Endothelial cell of umbilical vein (primary cell): ENCODE data around the gene HAND1. TPM values are rescaled to one million over a fixed set of nuclear protein-coding genes. Genes with fewer than 3 reads are reported as not detected.

ENCODE experiments used
- BruUV-seq: library from RNA; stranded (reverse); fragments of 400-500 nt; replicated peaks from 2 replicates; lab custom pipeline; 2021; lab: Mats Ljungman, UMichigan
- CTCF ChIA-PET: fragments of 300-600, 350-600 bp; sonication (Branson Sonifier 250); formaldehyde crosslinking; loops from one replicate; lab custom pipeline; 2021; ENCODE audit warnings: antibody characterized with exemption, inconsistent platforms; lab: Charles Lee
- POLR2A ChIA-PET: fragments of 300-600, 350-600 bp; sonication (Branson Sonifier 250); formaldehyde crosslinking; loops from one replicate; lab custom pipeline; 2021; ENCODE audit warnings: antibody characterized with exemption, inconsistent platforms; lab: Charles Lee
- DNase-seq: peaks from one replicate; pipeline ENCODE4 v3.0.0-alpha.2; 2011; ENCODE audit warnings: low read depth, low spot score
- FAIRE-seq: peaks from 2 replicates; lab custom pipeline; 2011; peaks lifted over from hg19 to GRCh38; lab: Jason Lieb, UNC
- H2AFZ ChIP-seq: 2 replicates; pipeline ENCODE4 v1.6.0; 2012; ENCODE audit warnings: low read depth, low read length, control low read depth, inconsistent platforms
- H3K27ac ChIP-seq: 2 replicates; pipeline ENCODE4 v1.5.1; 2011; ENCODE audit warnings: low read depth, mild to moderate bottlenecking, control low read depth, low read length, moderate library complexity; ENCODE audit not compliant: insufficient read depth
- H3K27me3 ChIP-seq, 2 experiments: 2 replicates each; pipeline versions ENCODE4 v1.6.0 to v1.6.1; 2011; ENCODE audit warnings: low read length in 2 of 2, mixed read lengths in 1 of 2; ENCODE audit not compliant: control insufficient read depth in 2 of 2, insufficient read depth in 2 of 2
- H3K36me3 ChIP-seq, 2 experiments: 2 replicates in 1 of 2; 3 replicates in 1 of 2; pipeline ENCODE4 v1.5.1; 2011; ENCODE audit warnings: low read length in 2 of 2, mild to moderate bottlenecking in 1 of 2, moderate library complexity in 1 of 2; ENCODE audit not compliant: control insufficient read depth in 2 of 2, insufficient read depth in 2 of 2; ENCODE audit errors: extremely low read depth in 1 of 2
- H3K4me1 ChIP-seq: 3 replicates; pipeline ENCODE4 v1.5.1; 2011; ENCODE audit warnings: mild to moderate bottlenecking, low read length; ENCODE audit not compliant: control insufficient read depth, insufficient read depth; ENCODE audit errors: extremely low read depth
- H3K4me2 ChIP-seq: 2 replicates; pipeline ENCODE4 v1.6.1; 2011; ENCODE audit warnings: low read length, control low read depth, mixed read lengths; ENCODE audit not compliant: insufficient read depth
- H3K4me3 ChIP-seq, 3 experiments: fragments of 200-600 bp in 1 of 3; sonication (generic), shearing (Covaris generic) in 1 of 3; replicated peaks in 1 of 3; 2 replicates each; pipeline ENCODE4 v1.5.1; 2011 to 2016; ENCODE audit warnings: control low read depth in 3 of 3, low read length in 3 of 3, mild to moderate bottlenecking in 2 of 3, inconsistent platforms in 1 of 3, low read depth in 1 of 3, moderate library complexity in 1 of 3; ENCODE audit not compliant: insufficient read depth in 1 of 3
- H3K79me2 ChIP-seq: 2 replicates; pipeline ENCODE4 v1.6.0; 2012; ENCODE audit warnings: low read length, inconsistent platforms; ENCODE audit not compliant: control insufficient read depth, insufficient read depth
- H3K9ac ChIP-seq: replicated peaks from 2 replicates; pipeline ENCODE3; 2011; ENCODE audit warnings: low read length, control low read depth; ENCODE audit not compliant: insufficient read depth; ENCODE audit errors: extremely low read depth
- H3K9me1 ChIP-seq: replicated peaks from 3 replicates; pipeline ENCODE4 v1.6.0; 2011; ENCODE audit warnings: mild to moderate bottlenecking, low read length; ENCODE audit not compliant: control insufficient read depth, insufficient read depth; ENCODE audit errors: extremely low read depth
- H3K9me3 ChIP-seq: replicated peaks from 2 replicates; pipeline ENCODE4 v1.5.1; 2012; ENCODE audit warnings: low read length, inconsistent platforms; ENCODE audit not compliant: control insufficient read depth, insufficient read depth
- H4K20me1 ChIP-seq: replicated peaks from 2 replicates; pipeline ENCODE3; 2011; ENCODE audit warnings: mild to moderate bottlenecking, low read length; ENCODE audit not compliant: control insufficient read depth, insufficient read depth; ENCODE audit errors: extremely low read depth
- EZH2 ChIP-seq: IDR thresholded peaks from 2 replicates; pipeline ENCODE4 v1.6.1; 2012; ENCODE audit warnings: borderline replicate concordance, low read depth, mild to moderate bottlenecking, moderate library complexity, low read length, inconsistent platforms; ENCODE audit not compliant: severe bottlenecking
- FOS ChIP-seq: IDR thresholded peaks from 2 replicates; pipeline ENCODE4 v1.6.1; 2011; ENCODE audit warnings: mild to moderate bottlenecking, low read length, moderate library complexity, borderline replicate concordance; ENCODE audit not compliant: insufficient read depth
- JUN ChIP-seq: IDR thresholded peaks from 2 replicates; pipeline ENCODE4 v1.6.1; 2011; ENCODE audit warnings: borderline replicate concordance, low read depth; ENCODE audit not compliant: insufficient read length, insufficient read depth
- MYC ChIP-seq: IDR thresholded peaks from one replicate; pipeline ENCODE4 v1.6.1; 2011; ENCODE audit warnings: mild to moderate bottlenecking, low read depth, low read length
- POLR2A ChIP-seq: IDR thresholded peaks from 2 replicates; pipeline ENCODE4 v1.6.1; 2012; ENCODE audit warnings: low read depth, mild to moderate bottlenecking, control low read depth, low read length
- POLR2AphosphoS5 ChIP-seq: IDR thresholded peaks from 2 replicates; pipeline ENCODE4 v1.6.1; 2012; ENCODE audit warnings: low read depth, mild to moderate bottlenecking, control low read depth, low read length, moderate library complexity; ENCODE audit not compliant: insufficient read depth
- dilution Hi-C: fragments of 300-500 bp; cut with MboI; formaldehyde crosslinking; loops from one replicate; pipeline ENCODE4 v1.15.0; 2019; ENCODE audit warnings: low sequenced_read_pairs; ENCODE audit not compliant: extremely low pct_ligation_motif_present
- intact Hi-C: fragments of 100-400 bp; cut with micrococcal nuclease; formaldehyde crosslinking; loops from one replicate; pipeline ENCODE4 v1.10.0; 2022
- polyA plus RNA-seq, 4 experiments: library from polyadenylated mRNA; depleted of rRNA in 3 of 4; stranded (reverse) in 3 of 4; unstranded in 1 of 4; fragments of >200 nt; gene quantifications; 2 replicates each; pipeline versions ENCODE4 v1.2.1 to v1.2.3, GENCODE V29; 2011 to 2012; ENCODE audit warnings: missing spikeins in 1 of 4
- total RNA-seq: library from RNA; stranded (reverse); gene quantifications from 2 replicates; pipeline ENCODE4 v1.2.3, GENCODE V29; 2021
- TF ChIP-seq, protein P1 (sequence below): IDR thresholded peaks from 2 replicates; pipeline ENCODE4 v1.6.1; 2011; ENCODE audit not compliant: insufficient read depth, insufficient read length
- TF ChIP-seq, protein P2 (sequence below), 2 donors: IDR thresholded peaks; 1 replicate in 1 of 2; 2 replicates in 1 of 2; pipeline ENCODE4 v1.5.1; 2011; ENCODE audit warnings: low read length in 2 of 2, mild to moderate bottlenecking in 2 of 2, moderate library complexity in 2 of 2, control low read depth in 1 of 2, inconsistent platforms in 1 of 2, low read depth in 1 of 2; ENCODE audit not compliant: insufficient read depth in 1 of 2; ENCODE audit errors: extremely low read depth in 1 of 2

HAND1 gene
- total and polyA plus RNA-seq, 2 donors (not counting 3 experiments of a cell fraction or from before 2014, with no cell fraction given): not detected

DNA sequence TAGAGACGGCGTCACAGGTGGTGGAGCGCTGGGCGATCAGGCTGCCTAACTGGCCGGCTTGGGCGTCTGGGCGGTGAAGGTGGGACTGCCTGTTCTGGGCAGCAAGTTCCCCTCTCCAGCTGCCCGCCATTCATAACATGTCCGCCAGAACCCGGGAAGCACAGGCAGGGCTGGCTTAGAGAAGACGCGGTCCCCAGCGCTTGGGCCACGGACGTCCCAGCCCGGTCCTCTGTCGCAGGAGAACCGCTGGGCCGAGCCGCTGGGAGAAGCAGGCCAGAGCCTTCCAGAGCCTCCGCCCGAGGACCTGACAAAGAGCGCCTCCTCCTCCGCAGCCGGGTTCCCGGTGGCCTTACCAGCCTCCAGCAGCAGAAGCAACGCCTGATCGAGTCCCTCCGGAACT, 15.2 kb upstream of the HAND1 start:
- CTCF ChIA-PET: interaction anchor here (2.1 kb wide), 1 partner anchor 28 kb away, joined by 8 read pairs; no protein-coding TSS in a partner anchor

More for the DNA sequence above, 15.2 kb upstream of the HAND1 start:
- dilution Hi-C loops (no loop called here), intact Hi-C loops (no loop called here)
- TF ChIP-seq POLR2A (no peak), JUN (no peak), EZH2 (no peak), POLR2AphosphoS5 (no peak), FOS (no peak), MYC (no peak)
- TF ChIP-seq, protein P1, sequence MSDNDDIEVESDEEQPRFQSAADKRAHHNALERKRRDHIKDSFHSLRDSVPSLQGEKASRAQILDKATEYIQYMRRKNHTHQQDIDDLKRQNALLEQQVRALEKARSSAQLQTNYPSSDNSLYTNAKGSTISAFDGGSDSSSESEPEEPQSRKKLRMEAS: no peak
- TF ChIP-seq, protein P2, sequence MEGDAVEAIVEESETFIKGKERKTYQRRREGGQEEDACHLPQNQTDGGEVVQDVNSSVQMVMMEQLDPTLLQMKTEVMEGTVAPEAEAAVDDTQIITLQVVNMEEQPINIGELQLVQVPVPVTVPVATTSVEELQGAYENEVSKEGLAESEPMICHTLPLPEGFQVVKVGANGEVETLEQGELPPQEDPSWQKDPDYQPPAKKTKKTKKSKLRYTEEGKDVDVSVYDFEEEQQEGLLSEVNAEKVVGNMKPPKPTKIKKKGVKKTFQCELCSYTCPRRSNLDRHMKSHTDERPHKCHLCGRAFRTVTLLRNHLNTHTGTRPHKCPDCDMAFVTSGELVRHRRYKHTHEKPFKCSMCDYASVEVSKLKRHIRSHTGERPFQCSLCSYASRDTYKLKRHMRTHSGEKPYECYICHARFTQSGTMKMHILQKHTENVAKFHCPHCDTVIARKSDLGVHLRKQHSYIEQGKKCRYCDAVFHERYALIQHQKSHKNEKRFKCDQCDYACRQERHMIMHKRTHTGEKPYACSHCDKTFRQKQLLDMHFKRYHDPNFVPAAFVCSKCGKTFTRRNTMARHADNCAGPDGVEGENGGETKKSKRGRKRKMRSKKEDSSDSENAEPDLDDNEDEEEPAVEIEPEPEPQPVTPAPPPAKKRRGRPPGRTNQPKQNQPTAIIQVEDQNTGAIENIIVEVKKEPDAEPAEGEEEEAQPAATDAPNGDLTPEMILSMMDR (IDR thresholded peaks at IDR 0.05; ENCODE audit: extremely low read depth in 1 of 2, insufficient read depth in 1 of 2, low read depth in 1 of 2, low read length in 2 of 2): no peak
- no TSS peak for BruUV-seq
- Histone ChIP-seq H4K20me1 (no peaks in the 10 kb centered on the region), H3K9ac (no peak overlapping the region), H3K4me1 (no peaks in the 10 kb centered on the region), H3K27me3 (peaks cover 27 to 54% of the 10 kb centered on the region in 2 experiments), H3K27ac (no peak overlapping the region), H3K4me3 (no peak overlapping the region), H3K9me3 (no peaks in the 10 kb centered on the region), H3K4me2 (no peak overlapping the region), H2AFZ (no peak overlapping the region), H3K9me1 (no peaks in the 10 kb centered on the region), H3K79me2 (no peaks in the 10 kb centered on the region), H3K36me3 (no peaks in the 10 kb centered on the region)
- POLR2A ChIA-PET: no interaction called here
- FAIRE-seq (no peak), DNase-seq (no peak)
